Activated T-cell treated with anti-CD3 and anti-CD28 coated beads, Interleukin-2, amount 50 U/mL, for 4 hours (primary cell): Measurements from ENCODE around the gene GNG13. TPM values are rescaled to one million over a fixed set of nuclear protein-coding genes. Genes with fewer than 3 reads are reported as not detected.

Experiments
- ATAC-seq, 2 donors: fragments of 200-7000 bp; cut with Tn5 transposase; one replicate each; pipeline ENCODE4 v1.10.0; 2021
- DNase-seq: peaks from one replicate; pipeline ENCODE4 v3.0.0-alpha.2; 2020
- H3K27me3 Mint-ChIP-seq: one replicate; pipeline ENCODE4 v1.8.0; 2021; ENCODE audit warnings: low read depth, mixed read lengths
- H3K36me3 Mint-ChIP-seq: one replicate; pipeline ENCODE4 v1.8.0; 2022; ENCODE audit warnings: mixed read lengths; ENCODE audit not compliant: insufficient read depth
- H3K4me1 Mint-ChIP-seq: one replicate; pipeline ENCODE4 v1.8.0; 2021; ENCODE audit warnings: low read depth, mixed read lengths
- H3K4me3 Mint-ChIP-seq: one replicate; pipeline ENCODE4 v1.8.0; 2021; ENCODE audit warnings: mild to moderate bottlenecking, moderate library complexity, mixed read lengths
- H3K9me3 Mint-ChIP-seq: one replicate; pipeline ENCODE4 v1.8.0; 2021; ENCODE audit warnings: mixed read lengths
- total RNA-seq, 3 donors: library from RNA; stranded (reverse); gene quantifications; one replicate each; pipeline ENCODE4 v1.2.1, GENCODE V29; 2021

GNG13 gene
- not detected for total RNA-seq

- Mint-ChIP-seq H3K36me3 (no peaks in the 10 kb centered on the region), H3K9me3 (no peaks in the 10 kb centered on the region), H3K4me1 (no peaks in the 10 kb centered on the region), H3K27me3 (peaks cover 20% of the 10 kb centered on the region), H3K4me3 (no peak within 1 kb of the TSS)
- ATAC-seq (no peak), DNase-seq (no peak)
These were observed at the start of gene GNG13 for GRCh38 chr16:799948-800833. TSS of gene GNG13 (minus strand) at chr16:800734. CDS start at chr16:799077, 1,657 bp downstream.

GRCh38 chr16:848510-849253, 48.1 kb upstream of the GNG13 start:
- H3K4me3 Mint-ChIP-seq: no peak overlapping the region
- no peaks in the 10 kb centered on the region for H3K9me3 Mint-ChIP-seq
- no peaks in the 10 kb centered on the region for H3K27me3 Mint-ChIP-seq
- DNase-seq: no peak
- no peaks in the 10 kb centered on the region for H3K4me1 Mint-ChIP-seq
- no peak for ATAC-seq
- no peaks in the 10 kb centered on the region for H3K36me3 Mint-ChIP-seq

GRCh38 chr16:847681-848445, 47.3 kb upstream of the GNG13 start:
- no peaks in the 10 kb centered on the region for H3K27me3 Mint-ChIP-seq
- H3K9me3 Mint-ChIP-seq: no peaks in the 10 kb centered on the region
- no peak for ATAC-seq
- no peak for DNase-seq
- no peaks in the 10 kb centered on the region for H3K36me3 Mint-ChIP-seq
- no peak overlapping the region for H3K4me3 Mint-ChIP-seq
- H3K4me1 Mint-ChIP-seq: no peaks in the 10 kb centered on the region

- DNase-seq (no peak), ATAC-seq (no peak)
- no peaks in the 10 kb centered on the region for H3K9me3 Mint-ChIP-seq
- no peak overlapping the region for H3K4me3 Mint-ChIP-seq
- no peaks in the 10 kb centered on the region for H3K36me3 Mint-ChIP-seq
- no peaks in the 10 kb centered on the region for H3K27me3 Mint-ChIP-seq
- H3K4me1 Mint-ChIP-seq: no peaks in the 10 kb centered on the region
These were observed 46.6 kb upstream of the GNG13 start for GRCh38 chr16:847151-847550.

- DNase-seq: no peak
- H3K27me3 Mint-ChIP-seq: no peaks in the 10 kb centered on the region
- H3K9me3 Mint-ChIP-seq: no peaks in the 10 kb centered on the region
- H3K4me1 Mint-ChIP-seq: no peaks in the 10 kb centered on the region
- ATAC-seq: no peak
- H3K4me3 Mint-ChIP-seq: no peak overlapping the region
- H3K36me3 Mint-ChIP-seq: no peaks in the 10 kb centered on the region
These were observed 44.8 kb upstream of the GNG13 start for GRCh38 chr16:845351-845745.

GRCh38 chr16:844638-845350, 44.3 kb upstream of the GNG13 start:
- ATAC-seq (no peak), DNase-seq (no peak)
- Mint-ChIP-seq H3K36me3 (no peaks in the 10 kb centered on the region), H3K9me3 (no peaks in the 10 kb centered on the region), H3K27me3 (no peaks in the 10 kb centered on the region), H3K4me1 (no peaks in the 10 kb centered on the region), H3K4me3 (no peak overlapping the region)

- Mint-ChIP-seq H3K4me1 (no peaks in the 10 kb centered on the region), H3K9me3 (no peaks in the 10 kb centered on the region), H3K36me3 (no peaks in the 10 kb centered on the region), H3K4me3 (no peak overlapping the region), H3K27me3 (no peaks in the 10 kb centered on the region)
- no peak for DNase-seq
- no peak for ATAC-seq
These were observed 43.2 kb upstream of the GNG13 start for GRCh38 chr16:843771-844170.

GRCh38 chr16:842711-843560, 42.4 kb upstream of the GNG13 start:
- Mint-ChIP-seq H3K27me3 (no peaks in the 10 kb centered on the region), H3K9me3 (no peaks in the 10 kb centered on the region), H3K4me1 (no peaks in the 10 kb centered on the region), H3K36me3 (no peaks in the 10 kb centered on the region), H3K4me3 (no peak overlapping the region)
- DNase-seq (no peak), ATAC-seq (no peak)

GRCh38 chr16:842061-842476, 41.5 kb upstream of the GNG13 start:
- Mint-ChIP-seq H3K4me3 (no peak overlapping the region), H3K4me1 (no peaks in the 10 kb centered on the region), H3K27me3 (no peaks in the 10 kb centered on the region), H3K9me3 (no peaks in the 10 kb centered on the region), H3K36me3 (no peaks in the 10 kb centered on the region)
- peak in 1 of 2 donors; percentile 34 for ATAC-seq
- no peak for DNase-seq

GRCh38 chr16:841455-842060, 41.0 kb upstream of the GNG13 start:
- no peaks in the 10 kb centered on the region for H3K4me1 Mint-ChIP-seq
- DNase-seq (no peak), ATAC-seq (no peak)
- no peaks in the 10 kb centered on the region for H3K36me3 Mint-ChIP-seq
- peaks cover under 1% of the 10 kb centered on the region for H3K9me3 Mint-ChIP-seq
- H3K4me3 Mint-ChIP-seq: no peak overlapping the region
- H3K27me3 Mint-ChIP-seq: no peaks in the 10 kb centered on the region

- ATAC-seq (no peak), DNase-seq (no peak)
- no peaks in the 10 kb centered on the region for H3K36me3 Mint-ChIP-seq
- H3K27me3 Mint-ChIP-seq: no peaks in the 10 kb centered on the region
- no peaks in the 10 kb centered on the region for H3K4me1 Mint-ChIP-seq
- no peak overlapping the region for H3K4me3 Mint-ChIP-seq
- H3K9me3 Mint-ChIP-seq: peaks cover 6% of the 10 kb centered on the region
These were observed 40.3 kb upstream of the GNG13 start for GRCh38 chr16:840561-841454.

GRCh38 chr16:839643-840408, 39.3 kb upstream of the GNG13 start:
- H3K27me3 Mint-ChIP-seq: no peaks in the 10 kb centered on the region
- H3K9me3 Mint-ChIP-seq: peaks cover 6% of the 10 kb centered on the region
- H3K4me1 Mint-ChIP-seq: no peaks in the 10 kb centered on the region
- ATAC-seq (no peak), DNase-seq (no peak)
- no peak overlapping the region for H3K4me3 Mint-ChIP-seq
- H3K36me3 Mint-ChIP-seq: no peaks in the 10 kb centered on the region
